ENCODE measurements around the gene G3BP2.

DNA sequence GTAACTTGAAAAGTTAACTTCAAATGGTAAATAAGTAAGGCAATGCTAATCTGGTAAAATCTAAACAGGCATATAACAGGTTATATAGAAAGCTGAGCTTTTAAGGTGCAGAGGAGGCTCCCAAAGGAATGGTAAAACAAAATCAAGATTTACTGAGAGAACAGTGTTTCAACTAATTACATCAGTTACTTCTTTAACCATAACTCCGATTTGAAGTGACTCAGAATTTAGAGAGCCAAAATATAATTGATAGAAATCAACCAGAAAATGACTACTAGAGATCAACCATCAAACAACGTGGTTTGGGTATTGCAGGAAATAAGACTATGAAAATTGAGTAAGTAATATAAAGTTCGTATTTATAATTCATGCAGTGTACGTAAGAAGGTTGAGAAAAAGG is 6.9 kb downstream of the G3BP2 start:
- TF ChIP-seq, protein P1, sequence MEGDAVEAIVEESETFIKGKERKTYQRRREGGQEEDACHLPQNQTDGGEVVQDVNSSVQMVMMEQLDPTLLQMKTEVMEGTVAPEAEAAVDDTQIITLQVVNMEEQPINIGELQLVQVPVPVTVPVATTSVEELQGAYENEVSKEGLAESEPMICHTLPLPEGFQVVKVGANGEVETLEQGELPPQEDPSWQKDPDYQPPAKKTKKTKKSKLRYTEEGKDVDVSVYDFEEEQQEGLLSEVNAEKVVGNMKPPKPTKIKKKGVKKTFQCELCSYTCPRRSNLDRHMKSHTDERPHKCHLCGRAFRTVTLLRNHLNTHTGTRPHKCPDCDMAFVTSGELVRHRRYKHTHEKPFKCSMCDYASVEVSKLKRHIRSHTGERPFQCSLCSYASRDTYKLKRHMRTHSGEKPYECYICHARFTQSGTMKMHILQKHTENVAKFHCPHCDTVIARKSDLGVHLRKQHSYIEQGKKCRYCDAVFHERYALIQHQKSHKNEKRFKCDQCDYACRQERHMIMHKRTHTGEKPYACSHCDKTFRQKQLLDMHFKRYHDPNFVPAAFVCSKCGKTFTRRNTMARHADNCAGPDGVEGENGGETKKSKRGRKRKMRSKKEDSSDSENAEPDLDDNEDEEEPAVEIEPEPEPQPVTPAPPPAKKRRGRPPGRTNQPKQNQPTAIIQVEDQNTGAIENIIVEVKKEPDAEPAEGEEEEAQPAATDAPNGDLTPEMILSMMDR (IDR thresholded peaks at IDR 0.05; ENCODE audit: insufficient read depth, low read length, poor library complexity, severe bottlenecking) = no peak
- no peak for TF ChIP-seq EZH2phosphoT487 (conservative IDR thresholded peaks at IDR 0.05; ENCODE audit: low read length)

All from SU-DHL-6 (cell line).